HepG2 (cell line): ENCODE data around the gene TOMM22. TPM values are rescaled to one million over a fixed set of nuclear protein-coding genes. Genes with fewer than 3 reads are reported as not detected.
A peak's percentile ranks its signal among the peaks of the same experiment; 100 is the strongest.

ENCODE experiments used
- GZF1 ChIP-seq: sonication (generic); formaldehyde crosslinking; IDR thresholded peaks from 2 replicates; pipeline ENCODE4 v1.5.1; 2020; ENCODE audit warnings: mild to moderate bottlenecking, missing genetic modification reagents
- KDM4B ChIP-seq: sonication (generic); formaldehyde crosslinking; IDR thresholded peaks from 2 replicates; pipeline ENCODE4 v1.4.0; 2020; ENCODE audit warnings: missing genetic modification reagents
- RFXANK ChIP-seq: IDR thresholded peaks from 2 replicates; pipeline ENCODE4 v1.6.1; 2016
- SNRNP70 ChIP-seq: fragments of 200-400 bp; formaldehyde crosslinking; IDR thresholded peaks from 2 replicates; pipeline ENCODE4 v1.6.1; 2017; ENCODE audit warnings: mild to moderate bottlenecking, low read depth, low read length, moderate library complexity
- SP4 ChIP-seq: sonication (generic); formaldehyde crosslinking; IDR thresholded peaks from 2 replicates; pipeline ENCODE4 v1.8.1; 2023; ENCODE audit warnings: mild to moderate bottlenecking, missing genetic modification reagents
- TAF1 ChIP-seq: sonication (generic); formaldehyde crosslinking; IDR thresholded peaks from 2 replicates; pipeline ENCODE4 v1.4.0; 2020; ENCODE audit warnings: missing genetic modification reagents
- THAP11 ChIP-seq: IDR thresholded peaks from 2 replicates; pipeline ENCODE4 v1.6.1; 2016; ENCODE audit warnings: missing biosample characterization, missing genetic modification reagents
- ZNF547 ChIP-seq: sonication (generic); formaldehyde crosslinking; IDR thresholded peaks from 2 replicates; pipeline ENCODE4 v1.5.1; 2020; ENCODE audit warnings: mild to moderate bottlenecking, missing genetic modification reagents
- ZNF878 ChIP-seq: sonication (generic); formaldehyde crosslinking; IDR thresholded peaks from 2 replicates; pipeline ENCODE4 v1.8.1; 2023; ENCODE audit warnings: mild to moderate bottlenecking, missing genetic modification reagents, moderate library complexity
- ZSCAN31 ChIP-seq: sonication (generic); formaldehyde crosslinking; IDR thresholded peaks from 2 replicates; pipeline ENCODE4 v1.5.0; 2020; ENCODE audit warnings: low read depth, mild to moderate bottlenecking, missing genetic modification reagents
- ZZZ3 ChIP-seq: sonication (generic); formaldehyde crosslinking; IDR thresholded peaks from 2 replicates; pipeline ENCODE4 v1.4.0; 2020; ENCODE audit warnings: missing genetic modification reagents, mild to moderate bottlenecking, borderline replicate concordance
- polyA plus RNA-seq, 8 experiments: library from polyadenylated mRNA; depleted of rRNA in 3 of 8; stranded (reverse) in 7 of 8; unstranded in 1 of 8; fragments of >200 nt; fragmentation: Illumina TruSeq in 4 of 8; extraction: Trizol in 4 of 8; gene quantifications; 2 replicates each; pipeline versions ENCODE4 v1.2.1 to v1.2.3, GENCODE V29; 2011 to 2016; ENCODE audit warnings: low read depth in 4 of 8, missing spikeins in 1 of 8, mixed read lengths in 1 of 8; ENCODE audit not compliant: insufficient read depth in 1 of 8
- total RNA-seq, 5 experiments: library from RNA; depleted of rRNA; stranded (reverse); fragments of >200 nt; fragmentation: Illumina TruSeq; extraction: Trizol; gene quantifications; 2 replicates each; pipeline ENCODE4 v1.2.3, GENCODE V29; 2016; ENCODE audit warnings: low read depth in 1 of 5
- TF ChIP-seq, protein P1 (sequence below): IDR thresholded peaks from 2 replicates; pipeline ENCODE4 v1.6.1; 2016; ENCODE audit warnings: low read depth, missing genetic modification reagents, missing compliant biosample characterization
- TF ChIP-seq, protein P2 (sequence below): sonication (generic); formaldehyde crosslinking; IDR thresholded peaks from 2 replicates; pipeline ENCODE4 v1.5.0; 2020; ENCODE audit warnings: missing genetic modification reagents, mild to moderate bottlenecking, borderline replicate concordance
- TF ChIP-seq, protein P3 (sequence below): sonication (generic); formaldehyde crosslinking; IDR thresholded peaks from 2 replicates; pipeline ENCODE4 v1.4.0; 2020; ENCODE audit warnings: mild to moderate bottlenecking, missing genetic modification reagents
- TF ChIP-seq, protein P4 (sequence below): sonication (generic); formaldehyde crosslinking; IDR thresholded peaks from 2 replicates; pipeline ENCODE4 v1.5.1; 2020; ENCODE audit warnings: mild to moderate bottlenecking, missing genetic modification reagents, moderate library complexity
- TF ChIP-seq, protein P5 (sequence below): IDR thresholded peaks from 2 replicates; pipeline ENCODE4 v1.6.1; 2016; ENCODE audit warnings: low read depth

The TOMM22 gene
- total and polyA plus RNA-seq, 2 of the 13 experiments (the other 11 are each of a cell fraction or from before 2014, with no cell fraction given), result 46.9 to 118 TPM

DNA sequence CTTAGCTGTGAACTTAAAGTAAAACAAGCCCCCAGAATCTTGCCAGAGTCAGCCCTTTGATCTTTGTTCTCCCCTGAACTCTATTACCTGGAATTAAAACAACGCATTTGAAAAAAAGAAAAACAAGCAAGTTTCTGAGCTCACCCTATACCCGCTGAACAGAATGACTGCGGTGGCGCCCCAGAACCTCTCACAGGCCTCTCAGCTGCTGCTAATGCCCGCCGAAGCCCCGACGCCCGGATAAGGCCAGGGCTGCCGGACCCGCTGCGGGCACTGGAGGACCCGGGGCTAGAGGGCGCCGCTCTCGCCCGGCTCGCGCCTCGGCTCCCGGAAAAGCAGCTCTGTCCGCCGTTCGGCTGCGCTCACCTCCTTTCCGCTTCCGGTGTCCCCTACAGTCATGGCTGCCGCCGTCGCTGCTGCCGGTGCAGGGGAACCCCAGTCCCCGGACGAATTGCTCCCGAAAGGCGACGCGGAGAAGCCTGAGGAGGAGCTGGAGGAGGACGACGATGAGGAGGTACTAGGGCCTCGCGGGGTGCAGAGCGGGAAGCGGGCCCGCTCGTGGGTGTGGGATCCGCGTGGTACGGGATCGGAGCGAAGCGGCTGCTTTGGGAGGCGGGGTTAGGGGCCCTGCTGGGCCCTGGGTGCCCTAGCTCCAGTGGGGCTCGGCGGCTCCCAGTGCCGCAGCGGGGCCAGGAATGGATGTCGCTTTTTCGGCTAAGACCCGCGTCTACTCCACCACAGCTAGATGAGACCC lies at the start of gene TOMM22 (continued):
- TF ChIP-seq, protein P1, sequence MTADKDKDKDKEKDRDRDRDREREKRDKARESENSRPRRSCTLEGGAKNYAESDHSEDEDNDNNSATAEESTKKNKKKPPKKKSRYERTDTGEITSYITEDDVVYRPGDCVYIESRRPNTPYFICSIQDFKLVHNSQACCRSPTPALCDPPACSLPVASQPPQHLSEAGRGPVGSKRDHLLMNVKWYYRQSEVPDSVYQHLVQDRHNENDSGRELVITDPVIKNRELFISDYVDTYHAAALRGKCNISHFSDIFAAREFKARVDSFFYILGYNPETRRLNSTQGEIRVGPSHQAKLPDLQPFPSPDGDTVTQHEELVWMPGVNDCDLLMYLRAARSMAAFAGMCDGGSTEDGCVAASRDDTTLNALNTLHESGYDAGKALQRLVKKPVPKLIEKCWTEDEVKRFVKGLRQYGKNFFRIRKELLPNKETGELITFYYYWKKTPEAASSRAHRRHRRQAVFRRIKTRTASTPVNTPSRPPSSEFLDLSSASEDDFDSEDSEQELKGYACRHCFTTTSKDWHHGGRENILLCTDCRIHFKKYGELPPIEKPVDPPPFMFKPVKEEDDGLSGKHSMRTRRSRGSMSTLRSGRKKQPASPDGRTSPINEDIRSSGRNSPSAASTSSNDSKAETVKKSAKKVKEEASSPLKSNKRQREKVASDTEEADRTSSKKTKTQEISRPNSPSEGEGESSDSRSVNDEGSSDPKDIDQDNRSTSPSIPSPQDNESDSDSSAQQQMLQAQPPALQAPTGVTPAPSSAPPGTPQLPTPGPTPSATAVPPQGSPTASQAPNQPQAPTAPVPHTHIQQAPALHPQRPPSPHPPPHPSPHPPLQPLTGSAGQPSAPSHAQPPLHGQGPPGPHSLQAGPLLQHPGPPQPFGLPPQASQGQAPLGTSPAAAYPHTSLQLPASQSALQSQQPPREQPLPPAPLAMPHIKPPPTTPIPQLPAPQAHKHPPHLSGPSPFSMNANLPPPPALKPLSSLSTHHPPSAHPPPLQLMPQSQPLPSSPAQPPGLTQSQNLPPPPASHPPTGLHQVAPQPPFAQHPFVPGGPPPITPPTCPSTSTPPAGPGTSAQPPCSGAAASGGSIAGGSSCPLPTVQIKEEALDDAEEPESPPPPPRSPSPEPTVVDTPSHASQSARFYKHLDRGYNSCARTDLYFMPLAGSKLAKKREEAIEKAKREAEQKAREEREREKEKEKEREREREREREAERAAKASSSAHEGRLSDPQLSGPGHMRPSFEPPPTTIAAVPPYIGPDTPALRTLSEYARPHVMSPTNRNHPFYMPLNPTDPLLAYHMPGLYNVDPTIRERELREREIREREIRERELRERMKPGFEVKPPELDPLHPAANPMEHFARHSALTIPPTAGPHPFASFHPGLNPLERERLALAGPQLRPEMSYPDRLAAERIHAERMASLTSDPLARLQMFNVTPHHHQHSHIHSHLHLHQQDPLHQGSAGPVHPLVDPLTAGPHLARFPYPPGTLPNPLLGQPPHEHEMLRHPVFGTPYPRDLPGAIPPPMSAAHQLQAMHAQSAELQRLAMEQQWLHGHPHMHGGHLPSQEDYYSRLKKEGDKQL (CRISPR knock-in tag), result peak; percentile 27; the same call in 1 of the 2 replicates
- TF ChIP-seq ZNF878 (CRISPR knock-in tag), result peak; percentile 90
- TF ChIP-seq SNRNP70, result no peak
- TF ChIP-seq, protein P2, sequence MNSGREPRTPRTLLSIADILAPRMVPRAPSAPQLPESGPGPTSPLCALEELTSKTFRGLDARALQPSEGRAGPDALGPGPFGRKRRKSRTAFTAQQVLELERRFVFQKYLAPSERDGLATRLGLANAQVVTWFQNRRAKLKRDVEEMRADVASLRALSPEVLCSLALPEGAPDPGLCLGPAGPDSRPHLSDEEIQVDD, result peak; percentile 81; the same call in 1 of the 2 replicates
- peak; percentile 96 for TF ChIP-seq THAP11 (CRISPR knock-in tag)
- TF ChIP-seq, protein P3, sequence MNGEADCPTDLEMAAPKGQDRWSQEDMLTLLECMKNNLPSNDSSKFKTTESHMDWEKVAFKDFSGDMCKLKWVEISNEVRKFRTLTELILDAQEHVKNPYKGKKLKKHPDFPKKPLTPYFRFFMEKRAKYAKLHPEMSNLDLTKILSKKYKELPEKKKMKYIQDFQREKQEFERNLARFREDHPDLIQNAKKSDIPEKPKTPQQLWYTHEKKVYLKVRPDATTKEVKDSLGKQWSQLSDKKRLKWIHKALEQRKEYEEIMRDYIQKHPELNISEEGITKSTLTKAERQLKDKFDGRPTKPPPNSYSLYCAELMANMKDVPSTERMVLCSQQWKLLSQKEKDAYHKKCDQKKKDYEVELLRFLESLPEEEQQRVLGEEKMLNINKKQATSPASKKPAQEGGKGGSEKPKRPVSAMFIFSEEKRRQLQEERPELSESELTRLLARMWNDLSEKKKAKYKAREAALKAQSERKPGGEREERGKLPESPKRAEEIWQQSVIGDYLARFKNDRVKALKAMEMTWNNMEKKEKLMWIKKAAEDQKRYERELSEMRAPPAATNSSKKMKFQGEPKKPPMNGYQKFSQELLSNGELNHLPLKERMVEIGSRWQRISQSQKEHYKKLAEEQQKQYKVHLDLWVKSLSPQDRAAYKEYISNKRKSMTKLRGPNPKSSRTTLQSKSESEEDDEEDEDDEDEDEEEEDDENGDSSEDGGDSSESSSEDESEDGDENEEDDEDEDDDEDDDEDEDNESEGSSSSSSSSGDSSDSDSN (CRISPR knock-in tag), result peak; percentile 91
- peak; percentile 81 for TF ChIP-seq SP4 (CRISPR knock-in tag)
- TF ChIP-seq TAF1 (CRISPR knock-in tag), result peak; percentile 99
- TF ChIP-seq GZF1 (CRISPR knock-in tag), result 0 out of 2 replicates have a peak, but pooled peaks have one; percentile 63
- TF ChIP-seq KDM4B (CRISPR knock-in tag), result peak; percentile 95
- peak; percentile 95; the same call in 1 of the 2 replicates for TF ChIP-seq ZZZ3 (CRISPR knock-in tag)
- peak; percentile 62; the same call in 1 of the 2 replicates for TF ChIP-seq RFXANK (CRISPR knock-in tag)
- TF ChIP-seq ZNF547, result peak; percentile 83; the same call in 1 of the 2 replicates
- TF ChIP-seq, protein P4, sequence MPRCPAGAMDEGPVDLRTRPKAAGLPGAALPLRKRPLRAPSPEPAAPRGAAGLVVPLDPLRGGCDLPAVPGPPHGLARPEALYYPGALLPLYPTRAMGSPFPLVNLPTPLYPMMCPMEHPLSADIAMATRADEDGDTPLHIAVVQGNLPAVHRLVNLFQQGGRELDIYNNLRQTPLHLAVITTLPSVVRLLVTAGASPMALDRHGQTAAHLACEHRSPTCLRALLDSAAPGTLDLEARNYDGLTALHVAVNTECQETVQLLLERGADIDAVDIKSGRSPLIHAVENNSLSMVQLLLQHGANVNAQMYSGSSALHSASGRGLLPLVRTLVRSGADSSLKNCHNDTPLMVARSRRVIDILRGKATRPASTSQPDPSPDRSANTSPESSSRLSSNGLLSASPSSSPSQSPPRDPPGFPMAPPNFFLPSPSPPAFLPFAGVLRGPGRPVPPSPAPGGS (CRISPR knock-in tag), result peak; percentile 94; the same call in 1 of the 2 replicates
- TF ChIP-seq, protein P5, sequence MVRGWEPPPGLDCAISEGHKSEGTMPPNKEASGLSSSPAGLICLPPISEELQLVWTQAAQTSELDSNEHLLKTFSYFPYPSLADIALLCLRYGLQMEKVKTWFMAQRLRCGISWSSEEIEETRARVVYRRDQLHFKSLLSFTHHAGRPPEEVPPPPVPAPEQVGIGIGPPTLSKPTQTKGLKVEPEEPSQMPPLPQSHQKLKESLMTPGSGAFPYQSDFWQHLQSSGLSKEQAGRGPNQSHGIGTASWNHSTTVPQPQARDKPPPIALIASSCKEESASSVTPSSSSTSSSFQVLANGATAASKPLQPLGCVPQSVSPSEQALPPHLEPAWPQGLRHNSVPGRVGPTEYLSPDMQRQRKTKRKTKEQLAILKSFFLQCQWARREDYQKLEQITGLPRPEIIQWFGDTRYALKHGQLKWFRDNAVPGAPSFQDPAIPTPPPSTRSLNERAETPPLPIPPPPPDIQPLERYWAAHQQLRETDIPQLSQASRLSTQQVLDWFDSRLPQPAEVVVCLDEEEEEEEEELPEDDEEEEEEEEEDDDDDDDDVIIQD (CRISPR knock-in tag), result no peak; the same call in 1 of the 2 replicates
- TF ChIP-seq ZSCAN31 (CRISPR knock-in tag), result peak; percentile 97
